Endothelial cell of umbilical vein (primary cell): ENCODE results near the gene CAPN2. TPM values are rescaled to one million over a fixed set of nuclear protein-coding genes. Genes with fewer than 3 reads are reported as not detected.

Experiments used
- BruUV-seq: library from RNA; stranded (reverse); fragments of 400-500 nt; replicated peaks from 2 replicates; lab custom pipeline; 2021; lab: Mats Ljungman, UMichigan
- CTCF ChIA-PET: fragments of 300-600, 350-600 bp; sonication (Branson Sonifier 250); formaldehyde crosslinking; loops from one replicate; lab custom pipeline; 2021; ENCODE audit warnings: antibody characterized with exemption, inconsistent platforms; lab: Charles Lee
- POLR2A ChIA-PET: fragments of 300-600, 350-600 bp; sonication (Branson Sonifier 250); formaldehyde crosslinking; loops from one replicate; lab custom pipeline; 2021; ENCODE audit warnings: antibody characterized with exemption, inconsistent platforms; lab: Charles Lee
- DNase-seq: peaks from one replicate; pipeline ENCODE4 v3.0.0-alpha.2; 2011; ENCODE audit warnings: low read depth, low spot score
- FAIRE-seq: peaks from 2 replicates; lab custom pipeline; 2011; peaks lifted over from hg19 to GRCh38; lab: Jason Lieb, UNC
- H2AFZ ChIP-seq: 2 replicates; pipeline ENCODE4 v1.6.0; 2012; ENCODE audit warnings: low read depth, low read length, control low read depth, inconsistent platforms
- H3K27ac ChIP-seq: 2 replicates; pipeline ENCODE4 v1.5.1; 2011; ENCODE audit warnings: low read depth, mild to moderate bottlenecking, control low read depth, low read length, moderate library complexity; ENCODE audit not compliant: insufficient read depth
- H3K27me3 ChIP-seq, 2 experiments: 2 replicates each; pipeline versions ENCODE4 v1.6.0 to v1.6.1; 2011; ENCODE audit warnings: low read length in 2 of 2, mixed read lengths in 1 of 2; ENCODE audit not compliant: control insufficient read depth in 2 of 2, insufficient read depth in 2 of 2
- H3K36me3 ChIP-seq, 2 experiments: 2 replicates in 1 of 2; 3 replicates in 1 of 2; pipeline ENCODE4 v1.5.1; 2011; ENCODE audit warnings: low read length in 2 of 2, mild to moderate bottlenecking in 1 of 2, moderate library complexity in 1 of 2; ENCODE audit not compliant: control insufficient read depth in 2 of 2, insufficient read depth in 2 of 2; ENCODE audit errors: extremely low read depth in 1 of 2
- H3K4me1 ChIP-seq: 3 replicates; pipeline ENCODE4 v1.5.1; 2011; ENCODE audit warnings: mild to moderate bottlenecking, low read length; ENCODE audit not compliant: control insufficient read depth, insufficient read depth; ENCODE audit errors: extremely low read depth
- H3K4me2 ChIP-seq: 2 replicates; pipeline ENCODE4 v1.6.1; 2011; ENCODE audit warnings: low read length, control low read depth, mixed read lengths; ENCODE audit not compliant: insufficient read depth
- H3K4me3 ChIP-seq, 3 experiments: fragments of 200-600 bp in 1 of 3; sonication (generic), shearing (Covaris generic) in 1 of 3; replicated peaks in 1 of 3; 2 replicates each; pipeline ENCODE4 v1.5.1; 2011 to 2016; ENCODE audit warnings: control low read depth in 3 of 3, low read length in 3 of 3, mild to moderate bottlenecking in 2 of 3, inconsistent platforms in 1 of 3, low read depth in 1 of 3, moderate library complexity in 1 of 3; ENCODE audit not compliant: insufficient read depth in 1 of 3
- H3K79me2 ChIP-seq: 2 replicates; pipeline ENCODE4 v1.6.0; 2012; ENCODE audit warnings: low read length, inconsistent platforms; ENCODE audit not compliant: control insufficient read depth, insufficient read depth
- H3K9ac ChIP-seq: replicated peaks from 2 replicates; pipeline ENCODE3; 2011; ENCODE audit warnings: low read length, control low read depth; ENCODE audit not compliant: insufficient read depth; ENCODE audit errors: extremely low read depth
- H3K9me1 ChIP-seq: replicated peaks from 3 replicates; pipeline ENCODE4 v1.6.0; 2011; ENCODE audit warnings: mild to moderate bottlenecking, low read length; ENCODE audit not compliant: control insufficient read depth, insufficient read depth; ENCODE audit errors: extremely low read depth
- H3K9me3 ChIP-seq: replicated peaks from 2 replicates; pipeline ENCODE4 v1.5.1; 2012; ENCODE audit warnings: low read length, inconsistent platforms; ENCODE audit not compliant: control insufficient read depth, insufficient read depth
- H4K20me1 ChIP-seq: replicated peaks from 2 replicates; pipeline ENCODE3; 2011; ENCODE audit warnings: mild to moderate bottlenecking, low read length; ENCODE audit not compliant: control insufficient read depth, insufficient read depth; ENCODE audit errors: extremely low read depth
- CTCF ChIP-seq, 2 donors: IDR thresholded peaks; 1 replicate in 1 of 2; 2 replicates in 1 of 2; pipeline ENCODE4 v1.5.1; 2011; ENCODE audit warnings: low read length in 2 of 2, mild to moderate bottlenecking in 2 of 2, moderate library complexity in 2 of 2, control low read depth in 1 of 2, inconsistent platforms in 1 of 2, low read depth in 1 of 2; ENCODE audit not compliant: insufficient read depth in 1 of 2; ENCODE audit errors: extremely low read depth in 1 of 2
- EZH2 ChIP-seq: IDR thresholded peaks from 2 replicates; pipeline ENCODE4 v1.6.1; 2012; ENCODE audit warnings: borderline replicate concordance, low read depth, mild to moderate bottlenecking, moderate library complexity, low read length, inconsistent platforms; ENCODE audit not compliant: severe bottlenecking
- FOS ChIP-seq: IDR thresholded peaks from 2 replicates; pipeline ENCODE4 v1.6.1; 2011; ENCODE audit warnings: mild to moderate bottlenecking, low read length, moderate library complexity, borderline replicate concordance; ENCODE audit not compliant: insufficient read depth
- GATA2 ChIP-seq: IDR thresholded peaks from 2 replicates; pipeline ENCODE4 v1.7.0; 2011; ENCODE audit warnings: low read depth, mild to moderate bottlenecking, moderate library complexity, mixed read lengths, low read length; ENCODE audit not compliant: insufficient read length, insufficient read depth
- JUN ChIP-seq: IDR thresholded peaks from 2 replicates; pipeline ENCODE4 v1.6.1; 2011; ENCODE audit warnings: borderline replicate concordance, low read depth; ENCODE audit not compliant: insufficient read length, insufficient read depth
- MAX ChIP-seq: IDR thresholded peaks from 2 replicates; pipeline ENCODE4 v1.6.1; 2011; ENCODE audit not compliant: insufficient read depth, insufficient read length
- MYC ChIP-seq: IDR thresholded peaks from one replicate; pipeline ENCODE4 v1.6.1; 2011; ENCODE audit warnings: mild to moderate bottlenecking, low read depth, low read length
- POLR2A ChIP-seq: IDR thresholded peaks from 2 replicates; pipeline ENCODE4 v1.6.1; 2012; ENCODE audit warnings: low read depth, mild to moderate bottlenecking, control low read depth, low read length
- POLR2AphosphoS5 ChIP-seq: IDR thresholded peaks from 2 replicates; pipeline ENCODE4 v1.6.1; 2012; ENCODE audit warnings: low read depth, mild to moderate bottlenecking, control low read depth, low read length, moderate library complexity; ENCODE audit not compliant: insufficient read depth
- dilution Hi-C: fragments of 300-500 bp; cut with MboI; formaldehyde crosslinking; loops from one replicate; pipeline ENCODE4 v1.15.0; 2019; ENCODE audit warnings: low sequenced_read_pairs; ENCODE audit not compliant: extremely low pct_ligation_motif_present
- intact Hi-C: fragments of 100-400 bp; cut with micrococcal nuclease; formaldehyde crosslinking; loops from one replicate; pipeline ENCODE4 v1.10.0; 2022
- polyA plus RNA-seq, 4 experiments: library from polyadenylated mRNA; depleted of rRNA in 3 of 4; stranded (reverse) in 3 of 4; unstranded in 1 of 4; fragments of >200 nt; gene quantifications; 2 replicates each; pipeline versions ENCODE4 v1.2.1 to v1.2.3, GENCODE V29; 2011 to 2012; ENCODE audit warnings: missing spikeins in 1 of 4
- total RNA-seq: library from RNA; stranded (reverse); gene quantifications from 2 replicates; pipeline ENCODE4 v1.2.3, GENCODE V29; 2021

Gene CAPN2
- total and polyA plus RNA-seq, 2 donors (not counting 3 experiments of a cell fraction or from before 2014, with no cell fraction given) = 110 to 420 TPM

- peaks cover 9% of the 10 kb centered on the region for H3K4me1 ChIP-seq
- BruUV-seq = TSS peak; percentile 20
- no peaks in the 10 kb centered on the region for H3K27me3 ChIP-seq
- peaks cover 0 to 2% of the 10 kb centered on the region in 2 experiments for H3K36me3 ChIP-seq
- H3K27ac ChIP-seq = no peak overlapping the region
- no peaks in the 10 kb centered on the region for H3K9me3 ChIP-seq
- intact Hi-C loops (no loop called here), dilution Hi-C loops (no loop called here)
- CTCF ChIA-PET = interaction anchor here (0.7 to 2.9 kb wide), 2 partner anchors 9 to 27 kb away, joined by 3 to 19 read pairs; no protein-coding TSS in a partner anchor
- H3K9me1 ChIP-seq = no peaks in the 10 kb centered on the region
- no peak for DNase-seq
- POLR2A ChIA-PET = no interaction called here
- H3K9ac ChIP-seq = no peak overlapping the region
- no peak overlapping the region for H2AFZ ChIP-seq
- H4K20me1 ChIP-seq = peaks cover 6% of the 10 kb centered on the region
- FAIRE-seq = no peak
- TF ChIP-seq GATA2 = no peak
- TF ChIP-seq MAX = no peak
- TF ChIP-seq POLR2AphosphoS5 = no peak
- no peak for TF ChIP-seq FOS
- no peak for TF ChIP-seq CTCF (IDR thresholded peaks at IDR 0.05; ENCODE audit: extremely low read depth in 1 of 2, insufficient read depth in 1 of 2, low read depth in 1 of 2, low read length in 2 of 2)
- no peak for TF ChIP-seq EZH2
- no peak for TF ChIP-seq MYC
- no peak for TF ChIP-seq POLR2A
- TF ChIP-seq JUN = no peak
- peaks cover 56% of the 10 kb centered on the region for H3K79me2 ChIP-seq
- no peak overlapping the region for H3K4me2 ChIP-seq
- H3K4me3 ChIP-seq = no peak overlapping the region
These were observed 107.6 kb downstream of the CAPN2 start for GRCh38 chr1:223819730-223820514.
